GM21576 (cell line): ENCODE measurements around the gene RALGAPA1.
A peak's percentile ranks its signal among the peaks of the same experiment; 100 is the strongest.

ENCODE experiments used
- ATAC-seq: cut with Tn5 transposase; IDR thresholded peaks from one replicate; pipeline ENCODE4 v1.9.1; 2021; ENCODE audit warnings: mild to moderate bottlenecking, moderate library complexity; ENCODE audit not compliant: unreplicated experiment

RALGAPA1 gene

DNA sequence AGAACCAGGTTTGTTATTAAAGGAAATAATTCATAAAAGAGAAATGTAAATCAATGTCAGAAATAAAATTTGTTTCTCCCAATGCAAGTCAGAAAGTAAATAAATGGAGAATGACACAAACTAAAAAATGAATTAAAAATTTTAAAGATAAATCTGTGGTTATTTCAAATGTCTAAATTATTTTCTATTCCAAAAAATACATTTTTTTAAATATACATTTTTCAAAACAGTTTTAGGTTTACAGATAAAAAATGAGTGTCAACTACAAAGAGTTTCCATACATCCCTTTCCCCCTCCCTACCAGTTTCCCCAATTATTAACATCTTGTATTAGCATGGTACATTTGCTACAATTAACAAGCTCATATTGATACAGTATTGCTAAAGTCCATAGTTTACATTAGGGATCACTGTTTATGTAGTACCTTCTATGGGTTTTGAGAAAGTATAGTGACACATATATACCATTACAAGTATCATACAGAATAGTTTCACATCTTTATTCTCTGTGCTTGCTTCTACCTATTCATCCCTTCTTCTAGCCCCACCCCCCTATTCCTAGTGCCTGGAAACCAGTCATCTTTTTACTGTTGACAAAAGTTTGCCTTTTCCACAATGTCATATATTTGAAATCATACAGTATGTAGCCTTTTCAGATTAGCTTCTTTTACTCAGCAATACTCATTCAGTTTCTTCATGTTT, 104.2 kb downstream of the RALGAPA1 start:
- no peak for ATAC-seq

- ATAC-seq: no peak
These were observed 107.6 kb downstream of the RALGAPA1 start for GRCh38 chr14:35701531-35701930.

DNA sequence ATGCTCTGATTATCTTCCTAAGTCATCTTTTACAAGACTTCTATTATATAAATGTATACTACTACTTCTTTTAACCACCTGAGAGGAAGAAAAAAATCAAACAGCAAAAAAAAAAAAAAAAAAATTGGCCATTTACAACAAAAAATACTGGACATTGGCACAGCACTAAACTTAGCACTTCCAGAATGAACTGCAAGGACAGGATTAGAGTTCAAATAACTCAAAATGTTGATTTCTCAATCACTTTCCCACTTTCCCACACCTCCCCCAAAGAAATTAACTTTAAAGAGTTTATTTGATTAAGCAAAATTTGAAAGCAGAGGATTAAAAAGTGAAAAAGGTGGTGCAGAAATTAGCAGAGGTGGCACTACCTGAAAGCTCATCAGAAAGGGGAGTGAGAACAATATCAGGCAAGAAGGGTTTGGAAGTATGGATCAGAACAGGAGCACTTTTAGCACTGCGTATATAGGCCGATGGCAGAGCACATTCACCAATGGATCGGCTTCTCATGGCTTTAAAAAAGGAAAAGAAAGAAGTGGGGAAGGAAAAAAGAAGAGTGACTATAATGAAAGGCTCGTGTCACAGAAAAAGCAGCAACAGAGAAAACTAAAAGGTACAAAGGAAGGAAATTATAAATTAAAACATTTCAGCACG, 109.2 kb downstream of the RALGAPA1 start:
- ATAC-seq: no peak

DNA sequence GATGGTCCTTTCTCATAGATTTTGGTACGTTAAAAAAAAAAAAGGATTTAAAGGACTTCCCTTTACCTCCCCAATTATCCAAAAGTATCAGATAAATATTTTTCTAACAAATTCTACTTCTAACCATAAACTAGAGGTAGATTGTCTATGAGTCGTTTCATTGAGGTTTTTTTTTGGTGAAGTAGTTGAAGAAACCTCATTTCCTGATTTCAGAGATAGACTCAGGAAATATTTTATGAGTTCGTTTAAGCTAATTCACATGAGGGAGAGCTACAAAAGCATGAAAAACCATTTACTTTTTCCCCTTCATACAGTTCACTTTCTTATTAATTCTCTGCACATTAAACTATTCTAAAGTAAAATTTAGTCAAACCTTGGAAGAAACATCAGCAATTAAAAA, 112.5 kb downstream of the RALGAPA1 start:
- ATAC-seq: no peak

DNA sequence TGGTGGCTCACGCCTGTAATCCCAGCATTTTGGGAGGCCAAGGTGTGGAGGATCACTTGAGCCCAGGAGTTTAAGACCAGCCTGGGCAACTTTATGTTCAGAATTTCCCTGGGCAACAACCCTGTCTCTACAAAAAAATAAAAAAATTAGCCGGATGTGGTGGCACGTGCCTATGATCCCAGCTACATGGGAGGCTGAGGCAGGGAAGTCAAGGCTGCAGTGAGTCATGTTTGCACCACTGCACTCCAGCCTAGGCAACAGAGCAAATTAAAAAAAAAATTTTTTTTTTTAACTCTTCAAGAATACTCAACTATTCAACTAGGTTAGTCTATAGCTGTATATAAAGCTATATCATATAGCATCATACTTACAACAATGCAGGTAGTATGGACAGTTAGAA, 113.0 kb downstream of the RALGAPA1 start:
- no peak for ATAC-seq

- no peak for ATAC-seq
These were observed 113.4 kb downstream of the RALGAPA1 start for GRCh38 chr14:35695647-35696046.

GRCh38 chr14:35695072-35695471, 114.0 kb downstream of the RALGAPA1 start:
- no peak for ATAC-seq

- ATAC-seq: peak; percentile 53
These were observed 120.1 kb downstream of the RALGAPA1 start for GRCh38 chr14:35689000-35689460.

GRCh38 chr14:35688126-35688826, 120.8 kb downstream of the RALGAPA1 start:
- no peak for ATAC-seq

- ATAC-seq: peak; percentile 58
These were observed 121.7 kb downstream of the RALGAPA1 start for GRCh38 chr14:35687335-35687939.

GRCh38 chr14:35683688-35684087, 125.4 kb downstream of the RALGAPA1 start:
- ATAC-seq: peak; percentile 71

- ATAC-seq: no peak
These were observed 126.3 kb downstream of the RALGAPA1 start for GRCh38 chr14:35682802-35683201.

DNA sequence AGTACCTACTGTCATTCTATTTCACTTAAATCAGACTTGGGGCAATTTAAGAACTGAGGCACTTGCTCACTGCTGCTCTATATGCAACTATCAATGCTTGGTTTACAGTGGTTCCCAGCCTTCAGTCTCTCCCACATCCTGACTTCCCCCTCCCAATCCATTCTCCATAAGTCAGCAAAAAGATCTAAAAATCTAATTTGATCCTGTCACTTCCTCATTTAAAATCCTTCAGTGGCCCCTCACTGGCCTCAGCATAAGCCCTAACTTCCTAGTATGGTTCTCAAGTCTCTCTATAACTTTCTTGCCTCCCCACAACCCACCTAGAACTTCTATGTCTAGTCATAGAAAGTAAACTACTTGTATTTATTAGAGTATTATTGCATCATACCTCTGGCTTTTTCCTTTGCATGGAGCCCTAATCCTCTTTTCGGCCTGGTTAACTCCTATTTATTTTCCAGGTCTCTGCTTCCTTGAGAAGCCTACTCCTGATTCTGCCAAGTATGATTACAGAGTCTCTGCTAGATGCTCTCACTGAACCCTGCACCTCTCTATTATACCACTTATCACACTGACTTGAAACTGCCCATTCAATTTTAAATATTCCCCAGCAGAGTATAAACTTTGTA, 130.6 kb downstream of the RALGAPA1 start:
- ATAC-seq: no peak

DNA sequence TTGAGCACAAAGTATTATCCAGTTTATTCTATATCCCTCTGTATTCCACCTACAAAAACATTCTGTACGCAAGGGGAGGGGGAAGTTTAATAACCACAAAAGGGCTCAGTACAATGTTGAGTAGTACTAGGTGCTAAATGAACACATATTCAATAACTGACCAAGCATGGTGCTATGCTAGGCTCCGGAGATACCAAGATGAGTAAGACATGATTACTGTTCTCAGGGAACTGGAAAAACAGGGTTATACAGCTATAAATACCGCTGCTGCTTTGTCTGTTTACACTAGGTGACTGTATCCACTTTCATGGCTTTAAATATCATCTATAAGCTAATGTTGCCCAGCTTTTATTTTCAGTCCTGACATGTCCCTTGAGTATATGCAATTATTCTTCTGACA, 139.3 kb downstream of the RALGAPA1 start:
- no peak for ATAC-seq

DNA sequence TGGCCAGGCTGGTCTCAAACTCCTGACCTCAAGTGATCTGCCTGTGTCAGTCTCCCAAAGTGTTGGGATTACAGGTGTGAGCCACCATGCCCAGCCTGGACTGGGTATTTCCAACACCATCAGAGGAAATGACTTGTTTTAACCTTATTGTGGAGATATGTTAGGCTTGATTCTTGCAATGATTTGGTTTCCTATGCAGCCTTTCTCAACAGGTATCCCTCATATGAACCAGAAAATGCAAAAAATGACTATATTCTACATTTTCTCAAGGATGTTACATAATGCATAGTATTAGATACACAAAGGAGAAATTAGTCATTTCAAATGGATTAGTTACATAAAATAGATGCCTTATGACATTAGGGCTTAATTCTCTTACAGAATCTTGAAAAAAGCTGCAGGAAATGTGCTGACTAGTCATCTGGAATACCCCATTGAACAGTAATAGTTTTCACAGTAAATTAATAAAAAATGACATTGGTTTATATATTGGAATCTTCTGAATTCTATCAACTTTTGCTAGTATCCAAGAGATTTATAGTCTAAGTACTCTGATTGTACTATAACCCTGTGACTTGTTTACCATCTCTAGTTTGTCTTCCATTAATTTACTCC, 142.6 kb downstream of the RALGAPA1 start:
- no peak for ATAC-seq

DNA sequence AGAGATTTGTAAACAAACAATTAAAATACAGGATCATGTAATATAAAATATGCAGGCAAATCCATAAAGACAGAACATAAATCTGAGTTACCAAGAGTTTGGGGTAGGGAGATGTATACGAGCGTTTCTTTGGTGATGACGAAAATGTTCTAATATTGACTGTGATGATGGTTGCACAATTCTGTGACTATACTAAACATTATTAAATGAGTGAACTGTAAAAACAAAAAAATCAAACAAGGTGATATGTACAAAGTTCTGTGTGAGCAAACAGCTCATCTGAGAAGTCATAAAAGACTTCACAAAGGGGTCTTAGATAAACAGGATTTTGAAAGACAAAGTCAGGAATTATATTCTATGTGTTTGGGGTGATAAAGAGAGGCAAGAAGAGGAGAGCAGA, 147.2 kb downstream of the RALGAPA1 start:
- ATAC-seq: no peak

- no peak for ATAC-seq
These were observed 156.1 kb downstream of the RALGAPA1 start for GRCh38 chr14:35653045-35653444.

DNA sequence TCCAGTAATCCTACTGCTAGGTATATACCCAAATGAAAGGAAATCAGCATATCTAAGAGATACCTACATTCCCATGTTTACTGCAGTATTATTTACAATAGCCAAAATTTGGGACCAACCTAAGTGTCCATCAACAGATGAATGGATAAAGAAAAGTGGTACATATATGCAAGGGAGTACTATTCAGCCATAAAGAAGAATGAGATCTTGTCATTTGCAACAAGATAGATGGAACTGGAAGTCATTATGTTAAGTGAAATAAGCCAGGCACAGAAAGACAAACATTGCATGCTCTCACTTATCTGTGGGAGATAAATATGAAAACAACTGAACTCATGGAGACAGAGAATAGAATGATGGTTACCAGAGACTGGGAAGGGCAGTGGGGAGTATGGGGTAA, 165.6 kb downstream of the RALGAPA1 start:
- ATAC-seq: no peak

- no peak for ATAC-seq
These were observed 171.2 kb downstream of the RALGAPA1 start for GRCh38 chr14:35637851-35638250.

GRCh38 chr14:35637269-35637668, 171.8 kb downstream of the RALGAPA1 start:
- ATAC-seq: no peak

DNA sequence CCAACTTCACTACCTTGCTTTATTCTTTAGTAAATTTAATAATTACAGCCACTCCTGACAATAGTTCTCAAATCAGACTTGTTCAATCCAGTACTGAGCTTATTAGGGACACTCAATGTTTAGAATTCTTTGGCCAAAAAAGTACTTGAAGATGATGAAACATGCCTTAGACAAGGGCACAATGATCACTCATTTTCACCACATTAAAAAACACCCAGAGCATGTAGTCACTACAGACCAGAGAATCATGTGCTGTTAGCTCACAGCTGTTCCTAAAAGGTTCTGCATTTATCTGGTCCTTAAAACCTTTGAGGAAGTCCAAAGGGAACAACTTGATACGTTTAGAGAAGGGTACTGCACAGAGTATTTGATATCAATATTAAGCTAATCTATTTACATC, 176.4 kb downstream of the RALGAPA1 start:
- ATAC-seq: no peak
